Hepatic stellate cell (primary cell): ENCODE data around the gene GNA14.
"Not testable (repeated sequence)": the region's sequence is repeated elsewhere in the genome, so short reads cannot be mapped to it uniquely, and the experiment has no call there.

Experiments used
- DNase-seq: peaks from one replicate; pipeline ENCODE4 v3.0.0; 2011; ENCODE audit warnings: low spot score

Gene GNA14

DNA sequence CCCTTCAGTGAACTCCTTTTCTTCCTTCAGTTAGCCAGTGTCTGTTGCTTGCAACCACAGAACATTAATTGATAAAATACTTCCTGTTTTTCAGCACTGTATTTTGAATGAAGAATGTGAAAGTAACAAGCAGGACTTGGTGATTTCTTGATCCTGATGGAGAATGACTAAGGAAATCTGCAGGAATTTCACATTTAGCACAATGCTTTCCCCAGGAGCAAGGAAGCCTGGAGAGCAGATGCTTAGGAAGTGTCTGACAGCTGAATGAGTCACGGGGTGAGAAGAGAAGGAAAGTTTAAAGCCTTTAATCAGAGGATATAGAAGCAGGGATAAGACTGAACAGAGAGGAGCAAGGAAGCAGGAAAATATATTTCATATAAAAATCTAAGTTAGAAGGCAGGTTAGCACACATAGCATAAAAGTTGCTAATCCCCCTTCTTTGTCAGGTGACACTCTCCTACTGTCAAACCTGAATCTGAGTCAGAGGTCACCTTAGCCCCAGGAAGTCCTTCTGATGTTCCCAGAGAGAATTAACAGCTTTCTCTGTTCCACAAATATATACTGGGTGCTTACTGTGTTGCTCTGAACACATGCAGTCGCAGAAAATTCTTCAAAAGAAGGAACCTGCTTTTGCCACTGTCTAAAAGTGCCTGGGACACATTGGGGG is 59.7 kb downstream of the GNA14 start:
- peak; percentile 67 for DNase-seq

DNA sequence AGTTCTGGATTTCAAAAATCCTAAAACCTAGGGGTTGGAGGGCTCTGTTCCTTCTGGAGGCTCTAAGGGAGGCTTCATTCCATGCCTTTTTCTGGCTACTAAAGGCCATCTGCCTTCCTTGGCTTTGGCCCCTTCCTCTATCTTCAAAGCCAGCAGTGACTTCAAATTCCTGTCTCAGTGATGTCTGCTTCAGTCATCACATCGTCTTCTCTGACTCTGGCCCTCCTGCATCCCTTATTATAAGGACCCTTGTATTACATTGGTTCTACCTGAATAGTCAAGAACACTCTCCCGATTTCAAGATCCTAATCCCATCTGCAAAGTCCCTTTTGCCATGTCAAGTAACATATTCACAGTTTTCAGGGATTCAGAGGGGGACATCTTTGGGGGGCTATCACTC is 60.3 kb downstream of the GNA14 start:
- no peak for DNase-seq

DNA sequence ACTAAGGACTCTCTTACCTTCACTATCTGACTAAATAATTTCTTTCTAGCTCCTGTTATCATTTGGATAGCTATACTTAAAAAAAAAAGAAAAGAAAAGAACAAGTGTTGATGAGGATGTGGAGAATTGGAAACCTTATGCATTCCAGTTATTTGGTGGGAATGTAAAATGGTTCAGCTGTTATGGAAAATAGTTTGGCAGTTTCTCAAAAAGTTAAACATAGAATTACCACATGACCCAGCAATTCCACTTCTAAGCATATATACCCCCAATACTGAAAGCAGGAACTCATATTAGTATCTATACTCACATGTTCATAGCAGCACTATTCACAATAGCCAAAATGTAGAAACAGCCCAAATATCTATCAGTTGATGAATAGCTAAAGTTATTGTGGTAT is 61.1 kb downstream of the GNA14 start:
- DNase-seq, result no peak

DNA sequence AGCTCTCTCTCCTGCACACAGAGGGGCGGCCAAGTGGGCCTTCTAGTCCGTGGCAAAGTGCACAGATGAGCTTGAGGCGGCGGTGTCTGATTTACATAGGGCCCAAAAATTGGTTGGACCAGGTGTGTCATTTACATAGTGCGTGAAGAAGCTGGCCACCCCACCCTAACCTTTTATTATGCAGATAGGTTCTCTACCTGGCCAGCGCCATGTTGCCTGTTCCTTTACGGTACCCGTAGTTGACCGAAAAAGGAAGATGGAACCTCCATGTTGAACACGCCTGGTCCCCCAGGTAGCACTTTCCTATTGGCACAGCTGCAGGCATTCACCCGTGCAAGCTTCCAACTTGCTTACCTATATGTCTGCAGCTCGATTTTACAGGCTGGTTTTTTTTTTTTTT is 61.5 kb downstream of the GNA14 start:
- no peak for DNase-seq

DNA sequence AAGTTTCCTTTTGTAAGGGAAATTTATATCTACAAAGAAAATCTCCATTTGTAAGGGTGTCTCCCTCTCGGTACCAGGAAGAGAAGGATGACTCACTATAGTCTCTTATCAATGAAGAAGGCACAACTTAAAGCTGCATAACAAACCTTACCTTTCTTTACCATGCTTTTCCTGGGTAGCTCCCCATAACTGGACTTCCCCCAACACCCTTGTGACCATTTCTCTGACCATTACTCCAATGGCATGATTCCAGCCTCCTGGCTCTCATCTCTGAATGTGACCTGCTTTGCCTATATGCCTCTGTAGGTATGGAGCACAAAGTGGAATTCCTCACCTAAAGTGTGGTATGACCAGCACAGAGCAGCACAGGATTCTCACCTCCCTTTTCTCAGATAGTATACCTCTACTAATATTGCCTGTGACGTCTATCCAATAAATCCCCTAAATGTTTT is 62.8 kb downstream of the GNA14 start:
- no peak for DNase-seq

DNA sequence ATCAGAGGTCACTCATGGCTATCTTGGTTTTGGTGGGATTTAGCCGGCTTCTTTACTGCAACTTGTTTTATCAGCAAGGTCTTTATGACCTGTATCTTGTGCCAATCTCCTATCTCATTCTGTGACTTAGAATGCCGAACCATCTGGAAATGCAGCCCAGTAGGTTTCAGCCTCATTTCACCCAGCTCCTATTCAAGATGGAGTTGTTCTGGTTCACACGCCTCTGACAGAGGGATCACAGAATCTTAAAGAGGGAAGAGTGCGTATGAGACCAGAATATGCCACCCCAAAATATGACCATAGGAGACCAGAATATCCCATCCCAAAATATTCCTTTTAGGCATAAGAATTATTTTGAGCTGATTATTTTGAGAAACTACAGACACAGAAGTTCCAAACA is 63.2 kb downstream of the GNA14 start:
- not testable (repeated sequence) for DNase-seq

DNA sequence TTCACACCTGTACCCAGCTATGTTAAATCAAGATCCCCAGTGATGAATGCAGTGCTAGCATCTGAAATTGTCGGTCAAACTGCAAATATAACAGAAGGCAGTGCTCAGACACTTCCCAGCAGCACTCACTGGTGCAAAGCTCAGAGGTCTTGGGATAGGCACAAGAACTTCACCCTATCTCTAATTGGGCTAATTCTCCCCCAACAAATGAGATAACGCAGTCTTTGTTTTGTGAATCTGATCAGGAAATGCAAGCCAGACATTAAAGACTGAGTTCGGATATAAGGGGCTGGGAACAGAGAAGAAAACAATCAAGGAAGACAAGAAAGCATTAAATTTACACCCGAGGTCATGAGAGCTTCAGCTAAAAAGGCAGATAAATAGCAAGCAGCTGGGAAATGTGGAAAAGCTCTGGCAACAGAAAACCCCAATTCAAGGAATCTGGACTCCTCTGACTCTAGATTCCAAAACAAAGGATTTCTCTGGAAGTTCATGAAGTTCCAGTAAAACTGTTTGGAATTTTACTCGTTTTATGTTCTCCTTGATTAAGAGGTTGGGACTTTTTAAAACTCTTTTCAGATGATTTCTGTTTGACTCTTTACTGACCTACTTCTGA is 65.1 kb downstream of the GNA14 start:
- DNase-seq, result no peak

DNA sequence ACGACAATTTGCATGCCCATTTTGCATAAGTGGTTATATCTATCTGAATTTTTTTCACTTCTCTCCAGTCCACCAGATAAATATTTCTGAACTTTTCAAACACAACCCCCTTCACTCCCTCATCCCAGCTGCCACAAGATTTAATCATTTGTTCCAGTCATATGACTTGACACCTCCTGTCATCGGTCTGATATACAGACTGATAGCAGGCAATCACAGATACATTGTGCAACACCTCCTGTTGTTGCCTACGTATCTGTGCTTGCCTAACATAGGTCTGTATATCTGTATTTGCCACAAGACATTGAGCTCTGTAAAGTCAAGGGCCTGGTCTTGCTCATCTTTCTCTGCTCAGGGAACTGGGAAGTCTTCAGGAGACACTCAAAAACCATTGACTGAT is 65.6 kb downstream of the GNA14 start:
- DNase-seq, result no peak

DNA sequence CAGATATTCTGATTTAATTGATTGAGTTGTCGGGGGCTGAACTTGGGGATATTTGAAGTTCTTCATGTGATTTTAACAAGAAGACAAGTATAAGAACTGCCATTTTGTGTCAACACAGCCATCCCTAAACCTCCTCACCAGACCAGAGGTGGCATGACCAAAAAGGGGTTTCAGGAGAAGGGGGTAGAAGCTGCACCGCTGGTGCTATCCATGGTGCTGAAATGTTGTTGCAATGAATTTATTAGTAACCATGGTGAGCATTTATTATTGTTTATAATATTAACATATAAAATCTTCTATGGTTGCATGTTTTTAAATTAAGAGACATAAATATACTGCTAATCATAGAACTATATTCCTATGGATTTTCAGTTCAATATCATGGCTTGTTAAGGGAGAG is 72.3 kb downstream of the GNA14 start:
- no peak for DNase-seq

DNA sequence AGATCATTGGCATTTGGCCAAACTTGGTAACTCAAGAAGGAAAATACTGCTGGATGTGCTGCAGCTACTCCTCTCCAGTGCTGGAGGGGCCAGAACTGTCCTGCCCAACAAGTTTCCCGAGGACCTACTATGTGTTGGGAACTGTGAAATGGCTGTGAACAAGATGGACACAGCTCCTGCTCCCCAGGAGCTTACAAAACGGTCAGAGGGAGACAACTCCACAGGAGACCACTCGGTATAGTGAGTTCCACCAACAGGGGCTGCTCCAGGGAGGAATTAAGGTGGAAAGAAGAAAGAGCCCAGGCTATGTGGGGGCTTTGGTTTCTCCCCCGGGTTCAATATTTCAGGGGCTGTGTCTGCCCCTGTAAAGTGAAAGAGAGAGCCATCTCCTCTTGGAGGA is 78.8 kb downstream of the GNA14 start:
- no peak for DNase-seq

DNA sequence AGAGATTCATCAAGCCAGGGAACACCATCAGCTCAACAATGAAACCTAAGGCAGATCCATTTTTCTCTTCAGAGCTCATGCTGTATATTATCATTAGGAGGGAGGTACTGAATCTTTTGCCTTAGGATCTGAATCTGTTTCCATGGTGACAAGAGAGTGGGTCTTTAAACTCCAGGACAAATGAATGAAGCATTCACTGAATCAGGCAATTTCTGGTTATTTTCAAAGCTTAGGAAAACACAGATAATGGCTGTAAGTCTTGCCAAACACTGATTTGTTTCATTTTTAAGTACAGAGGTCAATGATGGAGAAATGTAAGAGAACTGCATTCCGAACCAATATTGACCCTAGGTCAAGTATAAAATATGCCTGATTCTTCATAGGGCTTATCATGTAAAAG is 84.9 kb downstream of the GNA14 start:
- DNase-seq, result no peak

DNA sequence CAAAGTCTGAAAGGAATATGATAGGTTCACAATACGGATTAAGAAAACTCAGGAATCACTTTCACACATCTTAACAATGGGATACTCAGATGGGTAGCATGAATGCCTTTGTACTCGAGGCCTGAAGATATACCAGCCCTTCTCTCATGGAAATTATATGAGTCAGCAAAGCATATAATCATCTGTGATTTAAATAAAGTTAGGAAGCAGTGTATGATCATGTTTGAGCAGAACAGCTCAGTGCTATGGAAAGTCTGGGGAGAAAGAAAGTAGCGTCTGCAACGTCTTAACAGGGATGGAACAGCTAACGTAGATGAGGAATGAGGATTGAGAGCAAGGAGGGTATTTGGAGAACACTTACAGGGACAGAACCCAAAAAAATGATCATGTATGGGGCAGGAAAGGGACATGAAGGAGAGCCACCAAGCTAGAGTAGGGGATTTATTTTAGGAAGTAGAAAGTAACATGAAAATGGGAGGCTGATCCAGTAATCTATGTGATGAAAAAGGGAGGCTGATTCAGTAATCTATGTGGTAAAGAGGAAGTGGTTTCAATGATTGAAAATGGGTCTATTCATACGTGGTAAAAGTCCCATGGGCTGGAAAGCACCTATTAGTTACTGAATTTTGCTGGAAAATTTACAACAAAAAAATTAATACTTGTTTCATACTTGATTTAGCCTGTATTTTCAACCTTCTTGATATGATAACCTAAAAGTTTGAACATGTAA is 85.9 kb downstream of the GNA14 start:
- no peak for DNase-seq

DNA sequence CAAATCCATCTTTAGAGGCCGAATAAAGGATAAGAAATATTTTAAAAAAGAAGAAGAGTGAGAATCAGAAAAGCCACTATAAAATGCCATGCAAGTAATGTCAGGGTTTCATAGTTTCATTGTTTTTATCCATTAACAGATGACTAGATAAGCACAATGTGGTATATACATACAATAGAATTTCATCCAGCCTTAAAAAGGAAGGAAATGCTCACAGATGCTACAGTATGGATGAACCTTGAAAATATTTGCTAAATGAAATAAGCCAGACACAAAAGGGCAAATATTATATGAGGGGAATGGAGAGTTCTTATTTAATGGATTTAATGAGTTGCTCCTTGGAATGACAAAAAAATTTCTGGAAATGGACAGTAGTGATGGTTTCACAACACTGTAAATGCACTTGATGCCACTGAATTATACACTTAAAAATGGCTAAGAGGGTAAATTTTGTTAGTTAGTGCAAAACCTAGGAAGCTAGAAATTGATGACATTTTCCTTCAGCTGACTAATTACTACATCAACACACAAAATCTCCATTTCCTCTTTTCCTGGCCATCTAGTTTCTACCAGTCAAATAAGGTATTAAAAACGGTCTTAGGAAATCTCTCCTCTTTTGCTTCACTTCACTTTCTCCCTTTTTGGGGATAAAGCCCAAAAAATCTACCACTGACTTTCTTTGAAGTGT is 86.6 kb downstream of the GNA14 start:
- DNase-seq, result no peak

DNA sequence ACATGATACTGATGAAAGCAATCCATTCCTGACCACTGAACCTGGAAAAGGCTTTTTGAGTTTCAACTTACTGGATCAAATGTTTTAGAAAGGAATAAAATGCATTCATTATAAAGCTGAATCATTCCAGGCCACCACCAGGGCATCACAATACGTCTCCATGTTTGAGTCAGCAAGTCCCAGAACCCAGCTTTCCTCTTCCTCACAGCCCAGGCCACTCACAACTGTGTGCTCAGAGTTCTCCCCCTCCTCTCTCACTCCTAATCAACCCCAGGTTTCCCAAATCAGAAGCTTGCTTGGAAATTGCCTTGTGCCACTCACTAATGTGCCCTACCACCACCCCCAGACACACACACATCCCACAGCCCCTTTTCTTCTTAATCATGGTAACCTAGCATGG is 91.7 kb downstream of the GNA14 start:
- no peak for DNase-seq

DNA sequence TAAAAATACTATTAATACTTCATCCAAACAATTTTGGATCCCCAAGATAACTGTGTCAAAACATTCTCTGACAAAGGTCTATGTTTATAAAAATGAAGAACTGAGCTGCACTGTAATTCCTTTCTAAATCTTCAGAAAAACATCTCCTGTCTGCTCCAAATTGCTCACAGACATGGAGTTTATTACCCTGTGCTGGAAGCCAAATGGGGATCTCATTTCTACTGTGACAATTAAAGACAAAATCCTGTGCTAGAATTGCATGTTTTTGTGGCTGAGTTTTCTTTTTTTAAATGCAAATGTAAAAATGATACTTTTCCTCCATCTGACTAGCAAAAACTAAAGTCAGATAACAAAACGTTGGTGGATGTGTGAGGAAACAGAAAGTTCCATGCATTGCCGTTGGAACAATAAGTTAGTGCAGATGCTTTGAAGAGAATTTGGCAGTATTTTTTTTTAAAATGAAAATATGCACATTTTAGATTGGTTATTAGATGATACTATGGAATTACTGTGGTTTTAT is 93.5 kb downstream of the GNA14 start:
- no peak for DNase-seq

DNA sequence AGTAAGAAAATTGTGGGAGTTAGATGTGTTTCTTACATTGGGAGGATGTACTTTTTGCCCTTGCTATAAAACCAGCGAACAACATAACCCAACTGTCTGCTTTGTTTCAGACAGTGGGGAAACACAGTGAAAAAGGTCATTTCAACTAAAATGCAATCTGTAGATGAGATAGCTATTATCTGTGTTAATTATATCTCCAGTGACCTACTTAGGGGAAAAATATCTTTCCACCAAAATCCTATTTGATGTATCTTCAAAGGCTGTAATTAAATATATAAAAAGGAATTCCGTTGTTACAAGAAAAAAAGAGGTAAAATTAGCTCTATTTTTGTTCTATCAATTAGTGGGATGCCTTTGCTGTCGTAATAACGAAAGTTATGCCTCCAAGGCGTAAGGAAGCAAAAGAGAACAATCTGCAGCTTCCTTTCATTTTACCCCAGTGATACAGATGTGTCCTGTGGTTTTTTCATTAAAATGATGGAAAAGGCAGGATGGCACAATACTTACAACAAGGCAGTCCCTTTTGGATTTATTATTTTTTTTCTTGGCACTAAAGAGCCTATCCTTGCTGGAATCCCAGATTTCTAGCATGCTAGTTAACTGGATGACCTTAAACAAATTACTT is 100.9 kb downstream of the GNA14 start:
- DNase-seq, result no peak

DNA sequence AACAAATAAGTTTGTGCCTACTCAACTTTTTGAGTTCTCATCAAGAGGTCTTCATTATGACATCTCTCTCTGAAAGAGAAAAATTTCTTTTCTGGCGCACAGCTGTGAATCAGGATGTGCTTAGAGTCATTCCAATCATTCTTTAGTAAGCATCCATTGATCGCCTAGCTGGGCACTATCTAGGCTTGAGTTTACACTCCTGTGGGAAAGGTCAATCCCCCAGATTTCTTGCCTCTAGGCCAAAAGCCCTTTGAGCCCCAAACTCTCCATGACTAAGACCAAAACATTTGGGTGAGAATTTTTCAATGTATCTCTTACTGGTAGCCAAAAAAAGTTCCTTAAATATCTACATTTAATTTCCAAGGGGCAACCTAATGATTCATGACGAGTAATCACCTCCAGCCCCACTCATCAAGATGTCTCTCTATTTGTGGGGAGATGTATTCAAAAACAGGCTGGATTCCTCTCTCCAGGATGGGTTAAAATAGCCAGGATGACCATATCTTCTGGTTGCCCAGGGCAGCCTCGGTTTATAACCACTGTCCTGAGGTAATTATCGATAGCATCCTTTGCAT is 101.7 kb downstream of the GNA14 start:
- DNase-seq, result no peak

DNA sequence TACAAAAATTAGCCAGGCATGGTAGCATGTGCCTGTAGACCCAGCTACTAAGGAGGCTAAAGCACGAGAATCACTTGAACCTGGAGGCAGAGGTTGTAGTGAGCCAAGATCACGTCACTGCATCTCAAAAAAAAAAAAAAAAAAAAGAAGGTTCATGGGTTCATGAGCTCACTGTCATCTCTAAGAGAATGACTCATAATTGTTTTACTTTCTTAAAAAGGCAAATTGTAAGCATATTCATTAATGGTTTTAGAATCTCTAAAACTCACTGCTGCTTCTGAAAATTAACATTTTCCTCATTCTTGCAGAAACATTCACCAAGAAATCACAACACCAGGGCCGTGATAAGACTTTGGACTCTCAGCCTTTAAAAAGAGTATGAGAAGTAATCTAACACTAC is 103.6 kb downstream of the GNA14 start:
- DNase-seq, result peak; percentile 21

DNA sequence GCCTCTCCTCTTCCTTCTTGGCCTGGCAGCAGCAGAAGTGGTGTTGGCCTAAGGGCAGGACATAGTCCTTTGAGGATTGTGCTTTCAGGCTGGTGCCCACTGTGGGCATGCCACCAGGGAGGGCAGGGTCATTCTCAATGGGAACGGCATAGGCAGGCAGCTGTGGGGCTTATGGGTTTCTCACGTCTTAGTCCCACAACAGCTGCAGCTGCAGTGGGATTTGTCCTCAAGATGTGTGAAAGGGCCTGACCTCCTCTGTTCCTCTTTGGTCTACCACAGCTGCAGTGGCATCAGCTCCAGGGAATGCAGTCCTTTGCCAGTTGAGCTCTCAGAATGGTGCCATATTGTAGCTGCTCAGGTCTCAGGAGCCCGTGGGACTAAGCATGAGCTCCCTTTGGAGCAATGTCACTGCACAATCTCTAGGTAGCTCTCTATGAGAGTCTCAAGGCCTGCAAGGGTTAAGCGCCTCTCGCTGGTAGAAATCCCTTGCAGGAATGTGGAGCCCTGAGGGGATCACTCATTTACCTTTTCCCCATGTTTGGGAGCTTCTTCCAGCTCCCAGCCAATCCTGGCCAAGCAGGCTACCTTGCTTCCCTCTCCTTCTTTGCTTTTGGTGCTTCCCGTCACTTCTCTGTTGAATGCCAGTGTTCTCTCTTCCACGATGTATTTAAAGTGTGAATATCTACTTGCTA is 104.8 kb downstream of the GNA14 start:
- no peak for DNase-seq

DNA sequence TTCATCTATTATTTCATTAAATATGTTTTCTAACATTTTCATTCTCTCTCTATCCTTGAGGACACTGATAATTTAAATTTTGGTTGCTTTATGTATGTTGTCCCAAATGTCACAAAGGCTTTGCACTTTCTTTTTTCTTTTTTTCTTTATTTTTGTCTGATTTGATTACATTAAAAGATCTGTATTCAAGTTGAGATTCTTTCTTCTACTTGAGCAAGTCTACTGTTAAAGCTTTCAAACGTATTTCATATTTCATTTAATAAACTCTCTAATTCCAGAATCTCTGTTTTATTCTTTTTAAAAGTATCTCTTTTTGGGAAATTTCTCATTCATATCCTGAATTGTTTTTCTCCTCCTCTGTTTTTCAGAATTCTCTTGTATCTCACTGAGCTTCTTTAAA is 106.5 kb downstream of the GNA14 start:
- DNase-seq, result no peak

DNA sequence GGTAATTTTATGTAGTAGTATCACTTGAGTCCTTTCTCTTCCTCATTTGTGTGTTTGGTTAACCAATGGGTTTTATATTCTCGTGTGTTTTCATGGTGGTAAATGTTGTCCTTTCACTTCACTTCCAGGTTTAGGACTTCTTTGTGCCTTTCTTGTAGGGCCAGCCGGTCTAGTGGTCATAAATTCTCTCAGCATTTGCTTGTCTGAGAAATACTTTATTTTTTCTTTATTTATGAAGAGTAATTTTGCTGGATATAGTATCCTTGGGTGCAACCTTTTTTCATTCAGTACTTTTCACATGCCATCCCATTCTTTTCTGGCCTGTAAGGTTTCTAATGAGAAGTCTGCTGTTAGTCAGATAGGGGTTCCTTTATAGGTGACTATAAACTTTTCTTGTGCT is 107.1 kb downstream of the GNA14 start:
- no peak for DNase-seq
